B cell (primary cell): ENCODE data around the gene CEP112. TPM values are rescaled to one million over a fixed set of nuclear protein-coding genes. Genes with fewer than 3 reads are reported as not detected.

Experiments
- ATAC-seq: fragments of 200-7000 bp; cut with Tn5 transposase; one replicate; pipeline ENCODE4 v1.10.0; 2021; ENCODE audit warnings: low read depth, mild to moderate bottlenecking, moderate number of reproducible peaks, moderate library complexity
- CTCF ChIA-PET: fragments of 350-600 bp; sonication (Branson Sonifier 250); formaldehyde crosslinking; loops from one replicate; lab custom pipeline; 2021; ENCODE audit warnings: antibody characterized with exemption, inconsistent platforms; lab: Charles Lee
- POLR2A ChIA-PET: fragments of 350-600 bp; sonication (Branson Sonifier 250); formaldehyde crosslinking; loops from one replicate; lab custom pipeline; 2021; ENCODE audit warnings: antibody characterized with exemption; lab: Charles Lee
- DNase-seq: peaks from one replicate; pipeline ENCODE4 v3.0.0; 2013
- H2AFZ ChIP-seq: 2 replicates; pipeline ENCODE4 v1.6.1; 2012; ENCODE audit warnings: mild to moderate bottlenecking, low read depth, low read length; ENCODE audit not compliant: insufficient read depth, poor library complexity, severe bottlenecking
- H3K27ac ChIP-seq, 2 donors: 1 replicate in 1 of 2; 2 replicates in 1 of 2; pipeline ENCODE4 v1.5.1; 2012 to 2013; ENCODE audit warnings: low read length in 2 of 2, mild to moderate bottlenecking in 2 of 2, moderate library complexity in 1 of 2
- H3K27me3 ChIP-seq, 4 experiments: fragments of 200-600 bp in 1 of 4; sonication (generic) in 1 of 4; replicated peaks in 1 of 4; 1 replicate in 2 of 4; 2 replicates in 2 of 4; pipeline versions ENCODE4 v1.6.1 to v1.7.0; 2013 to 2016; ENCODE audit warnings: low read length in 3 of 4, mild to moderate bottlenecking in 2 of 4, mixed read lengths in 1 of 4, moderate library complexity in 1 of 4; ENCODE audit not compliant: insufficient read depth in 4 of 4, control insufficient read depth in 3 of 4; ENCODE audit errors: control extremely low read depth in 1 of 4
- H3K36me3 ChIP-seq, 2 experiments: replicated peaks in 1 of 2; 1 replicate in 1 of 2; 2 replicates in 1 of 2; pipeline versions ENCODE4 v1.6.1 to v1.7.1; 2013; ENCODE audit warnings: low read length in 1 of 2; ENCODE audit not compliant: insufficient read depth in 2 of 2, control insufficient read depth in 1 of 2; ENCODE audit errors: control extremely low read depth in 1 of 2, extremely low read depth in 1 of 2
- H3K4me1 ChIP-seq, 2 donors: fragments of 200-600 bp in 1 of 2; sonication (generic) in 1 of 2; 1 replicate in 1 of 2; 2 replicates in 1 of 2; pipeline versions ENCODE4 v1.5.1 to v1.6.1; 2013 to 2017; ENCODE audit warnings: low read length in 2 of 2; ENCODE audit not compliant: control insufficient read depth in 2 of 2, insufficient read depth in 2 of 2
- H3K4me2 ChIP-seq: replicated peaks from 2 replicates; pipeline ENCODE3; 2012; ENCODE audit warnings: mild to moderate bottlenecking, low read depth, low read length; ENCODE audit not compliant: poor library complexity, severe bottlenecking
- H3K4me3 ChIP-seq, 5 experiments: fragments of 200-600 bp in 1 of 5; sonication (generic) in 1 of 5; 1 replicate in 3 of 5; 2 replicates in 2 of 5; pipeline versions ENCODE4 v1.5.1 to v1.7.0; 2011 to 2016; ENCODE audit warnings: low read length in 4 of 5, mild to moderate bottlenecking in 4 of 5, low read depth in 2 of 5, control low read depth in 1 of 5, moderate library complexity in 1 of 5; ENCODE audit not compliant: insufficient read depth in 1 of 5; ENCODE audit errors: control extremely low read depth in 1 of 5, extremely low read depth in 1 of 5
- H3K79me2 ChIP-seq: fragments of 200-600 bp; sonication (generic); one replicate; pipeline ENCODE4 v1.6.0; 2016; ENCODE audit warnings: low read length; ENCODE audit not compliant: control insufficient read depth, insufficient read depth
- H3K9ac ChIP-seq: fragments of 200-600 bp; sonication (generic); 2 replicates; pipeline ENCODE4 v1.6.1; 2017; ENCODE audit warnings: mild to moderate bottlenecking, low read length, moderate library complexity
- H3K9me3 ChIP-seq, 3 donors: one replicate each; pipeline versions ENCODE4 v1.6.1 to v1.7.1; 2013; ENCODE audit warnings: low read length in 2 of 3; ENCODE audit not compliant: control insufficient read depth in 2 of 3, insufficient read depth in 1 of 3; ENCODE audit errors: control extremely low read depth in 1 of 3
- H4K20me1 ChIP-seq: 2 replicates; pipeline ENCODE4 v1.6.0; 2012; ENCODE audit warnings: mild to moderate bottlenecking, low read length; ENCODE audit not compliant: insufficient read depth, control insufficient read depth, poor library complexity, severe bottlenecking
- H3K27ac Mint-ChIP-seq: one replicate; pipeline ENCODE4 v1.8.0; 2021; ENCODE audit warnings: mixed read lengths
- H3K27me3 Mint-ChIP-seq: one replicate; pipeline ENCODE4 v1.8.0; 2021; ENCODE audit warnings: mixed read lengths
- H3K4me1 Mint-ChIP-seq: one replicate; pipeline ENCODE4 v1.8.0; 2021; ENCODE audit warnings: mixed read lengths
- H3K4me3 Mint-ChIP-seq: one replicate; pipeline ENCODE4 v1.8.0; 2021; ENCODE audit warnings: mixed read lengths
- H3K9me3 Mint-ChIP-seq: one replicate; pipeline ENCODE4 v1.8.0; 2022; ENCODE audit warnings: mixed read lengths; ENCODE audit not compliant: insufficient read depth
- EZH2 ChIP-seq: IDR thresholded peaks from 2 replicates; pipeline ENCODE4 v1.6.1; 2012; ENCODE audit warnings: borderline replicate concordance, low read depth, mild to moderate bottlenecking, moderate library complexity, low read length; ENCODE audit not compliant: insufficient read depth, poor library complexity, severe bottlenecking
- WGBS: methylation state at CpG from one replicate; pipeline ENCODE4 v1.1.5; 2013; ENCODE audit warnings: missing lambda C conversion rate; ENCODE audit not compliant: insufficient coverage; 5-methylcytosine and 5-hydroxymethylcytosine counted together
- intact Hi-C: fragments of 100-400 bp; cut with micrococcal nuclease; formaldehyde crosslinking; loops from one replicate; pipeline ENCODE4 v1.10.0; 2022
- polyA plus RNA-seq: library from polyadenylated mRNA; depleted of rRNA; stranded (reverse); fragments of >200 nt; gene quantifications from 2 replicates; pipeline ENCODE4 v1.2.3, GENCODE V29; 2012
- total RNA-seq, 2 donors: library from RNA; stranded (reverse); fragments of 120-200 nt in 1 of 2; gene quantifications; 1 replicate in 1 of 2; 2 replicates in 1 of 2; pipeline versions ENCODE4 v1.2.3 to v1.2.4, GENCODE V29; 2013 to 2022
- TF ChIP-seq, protein P1 (sequence below): fragments of 200-600 bp; IDR thresholded peaks from one replicate; pipeline ENCODE4 v1.8.0; 2022; ENCODE audit warnings: antibody characterized with exemption, mild to moderate bottlenecking

Gene CEP112
- total and polyA plus RNA-seq, 2 donors (not counting 1 experiment from before 2014, with no cell fraction given): 0.57 to 4.6 TPM

DNA sequence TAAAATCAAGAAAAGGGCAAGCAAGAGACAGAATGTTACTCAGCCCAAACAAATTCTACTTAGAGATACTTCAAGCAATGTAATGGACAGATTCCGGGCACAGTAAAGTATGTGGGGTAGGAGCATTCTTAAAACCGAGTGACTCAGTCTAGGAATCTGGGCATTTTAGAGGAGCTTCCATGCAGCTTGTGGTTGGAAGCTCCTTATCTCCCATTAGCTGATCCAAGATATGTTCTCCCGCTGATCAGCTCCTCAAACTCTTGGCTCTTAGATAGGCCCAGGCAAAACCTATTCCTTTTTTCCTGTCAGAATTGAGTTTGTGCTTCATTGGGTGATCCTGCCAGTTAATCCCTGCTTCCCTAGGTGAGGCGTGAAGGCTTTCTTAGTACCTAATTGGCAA lies 303.3 kb downstream of the CEP112 start:
- H3K36me3 ChIP-seq: no peaks in the 10 kb centered on the region
- ChIA-PET CTCF (no interaction called here), POLR2A (no interaction called here)
- H3K27me3 ChIP-seq: no peaks in the 10 kb centered on the region
- no peaks in the 10 kb centered on the region for H3K79me2 ChIP-seq
- H3K27ac ChIP-seq: no peak overlapping the region
- no peak overlapping the region for H3K4me3 Mint-ChIP-seq
- H3K27ac Mint-ChIP-seq: no peak overlapping the region
- H3K9me3 Mint-ChIP-seq: no peaks in the 10 kb centered on the region
- H3K4me2 ChIP-seq: no peak overlapping the region
- DNase-seq (no peak), ATAC-seq (no peak)
- H3K27me3 Mint-ChIP-seq: no peaks in the 10 kb centered on the region
- 88% methylated on average over 2 of the region's 4 CpGs for whole genome bisulfite sequencing
- no peaks in the 10 kb centered on the region for H3K4me1 Mint-ChIP-seq
- H4K20me1 ChIP-seq: no peaks in the 10 kb centered on the region
- H2AFZ ChIP-seq: no peak overlapping the region
- intact Hi-C loops: no loop called here
- no peak overlapping the region for H3K9ac ChIP-seq
- H3K4me1 ChIP-seq: no peaks in the 10 kb centered on the region
- no peak for TF ChIP-seq EZH2
- TF ChIP-seq, protein P1, sequence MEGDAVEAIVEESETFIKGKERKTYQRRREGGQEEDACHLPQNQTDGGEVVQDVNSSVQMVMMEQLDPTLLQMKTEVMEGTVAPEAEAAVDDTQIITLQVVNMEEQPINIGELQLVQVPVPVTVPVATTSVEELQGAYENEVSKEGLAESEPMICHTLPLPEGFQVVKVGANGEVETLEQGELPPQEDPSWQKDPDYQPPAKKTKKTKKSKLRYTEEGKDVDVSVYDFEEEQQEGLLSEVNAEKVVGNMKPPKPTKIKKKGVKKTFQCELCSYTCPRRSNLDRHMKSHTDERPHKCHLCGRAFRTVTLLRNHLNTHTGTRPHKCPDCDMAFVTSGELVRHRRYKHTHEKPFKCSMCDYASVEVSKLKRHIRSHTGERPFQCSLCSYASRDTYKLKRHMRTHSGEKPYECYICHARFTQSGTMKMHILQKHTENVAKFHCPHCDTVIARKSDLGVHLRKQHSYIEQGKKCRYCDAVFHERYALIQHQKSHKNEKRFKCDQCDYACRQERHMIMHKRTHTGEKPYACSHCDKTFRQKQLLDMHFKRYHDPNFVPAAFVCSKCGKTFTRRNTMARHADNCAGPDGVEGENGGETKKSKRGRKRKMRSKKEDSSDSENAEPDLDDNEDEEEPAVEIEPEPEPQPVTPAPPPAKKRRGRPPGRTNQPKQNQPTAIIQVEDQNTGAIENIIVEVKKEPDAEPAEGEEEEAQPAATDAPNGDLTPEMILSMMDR: no peak
- H3K9me3 ChIP-seq: no peaks in the 10 kb centered on the region
- no peak overlapping the region for H3K4me3 ChIP-seq

DNA sequence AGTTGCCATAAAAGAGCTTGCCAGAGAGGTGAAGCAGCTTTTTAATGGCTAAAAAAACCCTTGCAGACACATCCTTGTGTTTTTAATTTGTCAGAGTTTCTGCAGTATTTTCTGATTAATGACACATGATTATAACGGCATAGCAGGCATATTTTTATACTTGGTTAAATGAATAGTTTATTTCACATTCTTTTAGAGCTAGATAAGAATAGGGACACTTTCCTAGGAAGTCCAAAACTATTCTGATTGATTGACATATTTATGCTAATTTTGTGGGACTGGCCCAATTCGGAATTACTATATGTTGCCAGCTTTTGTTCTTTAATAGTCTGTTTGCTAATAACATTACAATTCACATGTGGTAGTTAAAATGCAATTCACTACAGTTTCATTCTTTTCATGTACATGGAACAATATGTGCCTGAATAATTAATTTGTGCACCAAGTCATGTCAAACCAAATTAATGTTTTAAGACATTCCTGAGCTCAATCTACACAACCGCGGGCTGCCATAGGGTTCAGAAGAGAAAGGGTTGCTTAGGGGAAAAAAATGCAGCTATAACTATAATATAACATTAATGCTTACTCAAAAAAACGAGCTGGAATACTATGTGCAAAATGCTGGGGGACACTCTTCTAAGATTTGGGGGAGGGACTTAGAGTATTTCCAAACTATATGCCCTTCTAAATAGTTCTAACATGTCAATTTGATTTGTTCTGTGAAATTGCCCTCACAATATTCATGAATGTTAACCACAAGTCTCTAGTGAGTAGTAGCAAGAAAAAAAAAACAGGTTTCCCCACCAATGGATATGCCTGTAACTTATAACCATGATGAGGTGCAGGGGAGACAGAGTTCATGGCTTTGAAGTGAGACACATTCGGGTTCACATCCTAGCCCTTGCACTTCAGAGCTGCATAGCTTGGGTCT lies 305.4 kb downstream of the CEP112 start:
- Histone ChIP-seq H3K27me3 (no peaks in the 10 kb centered on the region), H3K4me1 (no peaks in the 10 kb centered on the region), H3K9me3 (no peaks in the 10 kb centered on the region), H4K20me1 (no peaks in the 10 kb centered on the region), H3K27ac (no peak overlapping the region), H3K79me2 (no peaks in the 10 kb centered on the region), H3K4me2 (no peak overlapping the region), H3K36me3 (no peaks in the 10 kb centered on the region), H3K4me3 (no peak overlapping the region), H3K9ac (no peak overlapping the region), H2AFZ (no peak overlapping the region)
- Mint-ChIP-seq H3K4me1 (no peaks in the 10 kb centered on the region), H3K4me3 (no peak overlapping the region), H3K27ac (no peak overlapping the region), H3K27me3 (no peaks in the 10 kb centered on the region), H3K9me3 (no peaks in the 10 kb centered on the region)
- ATAC-seq: no peak
- TF ChIP-seq EZH2: no peak
- TF ChIP-seq, protein P1: no peak
- DNase-seq: no peak
- ChIA-PET CTCF (no interaction called here), POLR2A (no interaction called here)
- intact Hi-C loops: no loop called here
- WGBS: 100% methylated on average over 1 of the region's 6 CpGs
